DOHH2 (cell line): ENCODE data around the gene ANKZF1.

Source experiments
- H3F3A ChIP-seq: fragments of 200-600 bp; sonication (generic), shearing (Covaris generic); 2 replicates; pipeline ENCODE4 v1.6.0; 2016; ENCODE audit warnings: antibody characterized with exemption, mild to moderate bottlenecking; ENCODE audit not compliant: control insufficient read depth, insufficient read depth
- H3K27ac ChIP-seq: fragments of 200-600 bp; sonication (generic); 2 replicates; pipeline ENCODE4 v1.5.1; 2014; ENCODE audit warnings: low read depth, mild to moderate bottlenecking, low read length, moderate library complexity
- H3K27me3 ChIP-seq: fragments of 200-600 bp; sonication (generic); 2 replicates; pipeline ENCODE4 v1.6.1; 2014; ENCODE audit warnings: mild to moderate bottlenecking, low read length, mixed read lengths; ENCODE audit not compliant: control insufficient read depth
- H3K36me3 ChIP-seq: fragments of 200-600 bp; sonication (generic); 2 replicates; pipeline ENCODE4 v1.6.1; 2014; ENCODE audit warnings: mild to moderate bottlenecking, low read length, moderate library complexity, mixed read lengths; ENCODE audit not compliant: control insufficient read depth
- H3K4me1 ChIP-seq: fragments of 200-600 bp; sonication (generic); 2 replicates; pipeline ENCODE4 v1.6.1; 2014; ENCODE audit warnings: mild to moderate bottlenecking, low read length, mixed read lengths; ENCODE audit not compliant: control insufficient read depth
- H3K4me2 ChIP-seq: fragments of 200-600 bp; sonication (generic); 2 replicates; pipeline ENCODE4 v1.6.0; 2014; ENCODE audit warnings: mild to moderate bottlenecking, low read length, moderate library complexity
- H3K4me3 ChIP-seq: fragments of 200-600 bp; sonication (generic); 2 replicates; pipeline ENCODE4 v1.5.1; 2014; ENCODE audit warnings: mild to moderate bottlenecking, low read length, mixed read lengths
- H3K79me2 ChIP-seq: fragments of 200-600 bp; sonication (generic); 2 replicates; pipeline ENCODE4 v1.6.1; 2014; ENCODE audit warnings: mild to moderate bottlenecking, low read length, mixed read lengths; ENCODE audit not compliant: control insufficient read depth
- H3K9me2 ChIP-seq: fragments of 200-600 bp; sonication (generic); replicated peaks from 2 replicates; pipeline ENCODE4 v1.6.1; 2014; ENCODE audit warnings: mild to moderate bottlenecking, low read length, mixed read lengths; ENCODE audit not compliant: control insufficient read depth
- H3K9me3 ChIP-seq: fragments of 200-600 bp; sonication (generic); 2 replicates; pipeline ENCODE4 v1.6.1; 2014; ENCODE audit warnings: antibody characterized with exemption, low read length, mixed read lengths; ENCODE audit not compliant: control insufficient read depth, insufficient read depth
- H4K20me1 ChIP-seq: fragments of 200-600 bp; sonication (generic); 2 replicates; pipeline ENCODE4 v1.6.0; 2014; ENCODE audit warnings: low read depth, mild to moderate bottlenecking, antibody characterized with exemption, low read length, moderate library complexity; ENCODE audit not compliant: control insufficient read depth, insufficient read depth
- EZH2phosphoT487 ChIP-seq: fragments of 200-600 bp; sonication (generic); IDR thresholded peaks from 2 replicates; pipeline ENCODE4 v1.6.1; 2017; ENCODE audit warnings: borderline replicate concordance, mild to moderate bottlenecking, antibody characterized with exemption, low read length, moderate library complexity, mixed read lengths
- TF ChIP-seq, protein P1 (sequence below): fragments of 200-600 bp; sonication (generic); IDR thresholded peaks from one replicate; pipeline ENCODE4 v1.5.1; 2014; ENCODE audit warnings: antibody characterized with exemption, mild to moderate bottlenecking, low read depth, low read length; ENCODE audit not compliant: poor library complexity, severe bottlenecking

The ANKZF1 gene

DNA sequence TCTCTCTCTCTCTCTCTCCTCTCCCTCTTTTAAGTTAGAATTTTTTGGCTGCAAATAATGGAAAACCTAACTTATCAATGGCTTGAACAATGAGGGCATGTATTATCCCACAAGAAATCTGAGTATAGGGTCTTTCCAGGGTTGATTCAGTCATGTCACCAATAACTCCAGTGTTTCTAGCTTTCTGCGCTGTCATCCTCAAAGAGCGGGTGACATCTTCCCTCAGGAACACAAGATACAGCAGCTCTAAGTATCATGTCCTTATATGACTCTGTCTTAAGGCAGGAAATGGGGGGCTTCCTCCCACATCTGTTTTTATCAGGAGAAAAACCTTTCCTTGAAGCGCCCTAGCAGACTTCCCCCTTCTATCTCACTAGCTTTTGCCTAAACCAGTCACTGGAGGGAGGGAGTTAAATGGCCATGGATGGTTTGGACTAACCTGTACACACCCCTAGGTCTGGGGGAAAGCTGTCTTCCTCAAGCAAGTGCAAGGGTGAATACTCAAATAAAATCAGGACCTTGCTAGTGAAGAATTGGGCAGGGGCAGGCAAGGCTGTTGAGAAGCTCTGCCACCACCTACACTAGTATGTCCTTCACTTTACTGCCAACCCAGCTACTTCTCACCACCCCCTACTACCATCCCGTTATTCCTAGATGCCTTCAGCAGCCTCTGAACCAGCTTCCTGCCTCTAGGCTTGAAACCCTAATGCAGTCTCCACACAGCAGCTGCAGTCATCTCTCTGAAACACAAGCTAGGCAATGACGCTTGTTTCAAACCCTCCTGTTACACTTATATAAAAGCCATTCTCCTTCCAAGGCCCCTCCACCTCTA, 31.6 kb downstream of the ANKZF1 start:
- Histone ChIP-seq H3K4me3 (no peak overlapping the region), H3K36me3 (no peaks in the 10 kb centered on the region), H3K4me1 (peaks cover 8% of the 10 kb centered on the region), H4K20me1 (no peaks in the 10 kb centered on the region), H3K9me2 (no peaks in the 10 kb centered on the region), H3K27me3 (no peaks in the 10 kb centered on the region; the same call in 1 of the 2 replicates), H3K27ac (no peak overlapping the region), H3K79me2 (no peaks in the 10 kb centered on the region), H3K9me3 (no peaks in the 10 kb centered on the region), H3F3A (0 out of 2 replicates have a peak, but pooled peaks cover under 1% of the 10 kb centered on the region), H3K4me2 (no peak overlapping the region)
- TF ChIP-seq EZH2phosphoT487 = no peak
- TF ChIP-seq, protein P1, sequence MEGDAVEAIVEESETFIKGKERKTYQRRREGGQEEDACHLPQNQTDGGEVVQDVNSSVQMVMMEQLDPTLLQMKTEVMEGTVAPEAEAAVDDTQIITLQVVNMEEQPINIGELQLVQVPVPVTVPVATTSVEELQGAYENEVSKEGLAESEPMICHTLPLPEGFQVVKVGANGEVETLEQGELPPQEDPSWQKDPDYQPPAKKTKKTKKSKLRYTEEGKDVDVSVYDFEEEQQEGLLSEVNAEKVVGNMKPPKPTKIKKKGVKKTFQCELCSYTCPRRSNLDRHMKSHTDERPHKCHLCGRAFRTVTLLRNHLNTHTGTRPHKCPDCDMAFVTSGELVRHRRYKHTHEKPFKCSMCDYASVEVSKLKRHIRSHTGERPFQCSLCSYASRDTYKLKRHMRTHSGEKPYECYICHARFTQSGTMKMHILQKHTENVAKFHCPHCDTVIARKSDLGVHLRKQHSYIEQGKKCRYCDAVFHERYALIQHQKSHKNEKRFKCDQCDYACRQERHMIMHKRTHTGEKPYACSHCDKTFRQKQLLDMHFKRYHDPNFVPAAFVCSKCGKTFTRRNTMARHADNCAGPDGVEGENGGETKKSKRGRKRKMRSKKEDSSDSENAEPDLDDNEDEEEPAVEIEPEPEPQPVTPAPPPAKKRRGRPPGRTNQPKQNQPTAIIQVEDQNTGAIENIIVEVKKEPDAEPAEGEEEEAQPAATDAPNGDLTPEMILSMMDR = no peak

DNA sequence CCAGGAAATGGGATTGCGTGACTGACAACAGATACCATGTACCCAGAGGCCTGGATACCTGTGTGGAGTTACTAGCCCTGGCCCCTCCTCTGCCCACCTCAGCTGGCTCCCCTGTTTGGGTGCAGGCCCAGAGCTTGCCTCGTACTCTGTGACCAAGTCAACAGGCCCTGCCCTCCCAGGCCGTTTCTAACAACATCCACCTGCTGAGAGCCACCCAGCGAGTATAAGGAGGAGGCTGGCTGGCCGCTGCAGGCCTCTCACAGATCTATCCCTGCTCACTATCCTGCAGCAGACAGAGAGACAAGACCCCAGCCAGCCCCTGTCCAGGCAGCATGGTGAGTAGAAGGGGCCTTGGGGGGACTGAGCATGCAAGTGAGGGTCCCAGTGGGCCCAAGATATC, 36.6 kb downstream of the ANKZF1 start:
- Histone ChIP-seq H3K36me3 (no peaks in the 10 kb centered on the region), H3F3A (no peaks in the 10 kb centered on the region), H3K4me3 (no peak overlapping the region), H3K9me3 (no peaks in the 10 kb centered on the region), H3K27ac (no peak overlapping the region), H3K9me2 (no peaks in the 10 kb centered on the region), H3K4me1 (peaks cover 5% of the 10 kb centered on the region), H3K4me2 (no peak overlapping the region), H3K27me3 (0 out of 2 replicates have a peak, but pooled peaks cover 3% of the 10 kb centered on the region), H3K79me2 (no peaks in the 10 kb centered on the region), H4K20me1 (no peaks in the 10 kb centered on the region)
- no peak for TF ChIP-seq EZH2phosphoT487
- TF ChIP-seq, protein P1 = no peak

DNA sequence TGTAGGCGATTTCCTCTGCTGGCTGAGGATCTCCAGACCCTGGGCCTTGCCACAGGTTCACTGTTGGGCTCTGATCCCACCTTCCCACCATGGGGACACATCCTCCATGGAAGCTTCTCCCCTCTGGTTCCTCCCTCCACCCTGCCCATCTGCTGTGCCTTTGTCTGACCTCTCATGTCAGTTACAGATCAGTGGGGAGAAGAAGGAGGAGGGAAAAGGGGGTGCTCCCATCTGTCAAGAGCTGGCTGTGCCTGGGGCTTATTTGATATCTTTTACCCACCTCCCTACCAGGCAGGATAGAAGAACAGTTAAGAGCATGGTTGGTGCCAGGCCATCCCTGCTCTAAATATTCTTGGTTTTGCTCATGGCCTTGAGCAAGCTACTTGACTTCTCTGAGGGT, 37.3 kb downstream of the ANKZF1 start:
- Histone ChIP-seq H3F3A (no peaks in the 10 kb centered on the region), H3K79me2 (no peaks in the 10 kb centered on the region), H3K27me3 (0 out of 2 replicates have a peak, but pooled peaks cover 3% of the 10 kb centered on the region), H3K4me2 (no peak overlapping the region), H3K9me3 (no peaks in the 10 kb centered on the region), H3K27ac (no peak overlapping the region), H4K20me1 (no peaks in the 10 kb centered on the region), H3K4me3 (no peak overlapping the region), H3K4me1 (no peaks in the 10 kb centered on the region), H3K9me2 (no peaks in the 10 kb centered on the region), H3K36me3 (no peaks in the 10 kb centered on the region)
- TF ChIP-seq, protein P1 = no peak
- no peak for TF ChIP-seq EZH2phosphoT487
